Astrocyte (in vitro differentiated cells and primary cell): ENCODE measurements around the gene SLC9A9. TPM values are rescaled to one million over a fixed set of nuclear protein-coding genes. Genes with fewer than 3 reads are reported as not detected.

Experiments
- DNase-seq: peaks from one replicate; pipeline ENCODE4 v3.0.0-alpha.2; 2010; ENCODE audit warnings: low read depth
- FAIRE-seq: peaks from 2 replicates; lab custom pipeline; 2011; peaks lifted over from hg19 to GRCh38; lab: Jason Lieb, UNC
- H2AFZ ChIP-seq: 2 replicates; pipeline ENCODE4 v1.6.0; 2012; ENCODE audit warnings: low read depth, low read length, inconsistent platforms
- H3K27ac ChIP-seq: 2 replicates; pipeline ENCODE4 v1.5.1; 2011; ENCODE audit warnings: low read depth, low read length, inconsistent platforms
- H3K27me3 ChIP-seq: 2 replicates; pipeline ENCODE4 v1.6.0; 2011; ENCODE audit warnings: low read length, inconsistent platforms; ENCODE audit not compliant: insufficient read depth
- H3K36me3 ChIP-seq: 2 replicates; pipeline ENCODE4 v1.5.1; 2011; ENCODE audit warnings: low read length, inconsistent platforms; ENCODE audit not compliant: insufficient read depth
- H3K4me1 ChIP-seq: 2 replicates; pipeline ENCODE4 v1.5.1; 2011; ENCODE audit warnings: low read length, inconsistent platforms; ENCODE audit not compliant: insufficient read depth
- H3K4me2 ChIP-seq: 2 replicates; pipeline ENCODE4 v1.6.0; 2012; ENCODE audit warnings: low read length, inconsistent platforms
- H3K4me3 ChIP-seq: 2 replicates; pipeline ENCODE4 v1.5.1; 2011; ENCODE audit warnings: low read depth, mild to moderate bottlenecking, low read length, inconsistent platforms; ENCODE audit not compliant: insufficient read depth
- H3K79me2 ChIP-seq: 2 replicates; pipeline ENCODE4 v1.6.0; 2012; ENCODE audit warnings: mild to moderate bottlenecking, low read length, inconsistent platforms; ENCODE audit not compliant: insufficient read depth
- H3K9ac ChIP-seq: 2 replicates; pipeline ENCODE4 v1.6.0; 2012; ENCODE audit warnings: mild to moderate bottlenecking, low read length, inconsistent platforms
- H3K9me3 ChIP-seq: 2 replicates; pipeline ENCODE4 v1.5.1; 2012; ENCODE audit warnings: low read depth, mild to moderate bottlenecking, low read length, inconsistent platforms; ENCODE audit not compliant: insufficient read depth
- H4K20me1 ChIP-seq: 2 replicates; pipeline ENCODE4 v1.6.0; 2012; ENCODE audit warnings: low read length, inconsistent platforms; ENCODE audit not compliant: insufficient read depth
- H3K27ac Mint-ChIP-seq: one replicate; pipeline ENCODE4 v1.8.0; 2021; ENCODE audit warnings: mild to moderate bottlenecking, mixed read lengths; ENCODE audit not compliant: unreplicated experiment
- H3K27me3 Mint-ChIP-seq: one replicate; pipeline ENCODE4 v1.8.0; 2021; ENCODE audit warnings: low read depth, mixed read lengths; ENCODE audit not compliant: unreplicated experiment
- H3K36me3 Mint-ChIP-seq: one replicate; pipeline ENCODE4 v1.8.0; 2021; ENCODE audit warnings: low read depth, mixed read lengths; ENCODE audit not compliant: unreplicated experiment
- H3K4me1 Mint-ChIP-seq: one replicate; pipeline ENCODE4 v1.8.0; 2021; ENCODE audit warnings: low read depth, mixed read lengths; ENCODE audit not compliant: unreplicated experiment
- H3K4me3 Mint-ChIP-seq: one replicate; pipeline ENCODE4 v1.8.0; 2021; ENCODE audit warnings: mild to moderate bottlenecking, moderate library complexity, mixed read lengths; ENCODE audit not compliant: unreplicated experiment
- H3K9me3 Mint-ChIP-seq: one replicate; pipeline ENCODE4 v1.8.0; 2021; ENCODE audit warnings: mild to moderate bottlenecking, mixed read lengths; ENCODE audit not compliant: unreplicated experiment
- EZH2 ChIP-seq: IDR thresholded peaks from 2 replicates; pipeline ENCODE4 v1.6.1; 2012; ENCODE audit warnings: mild to moderate bottlenecking, low read length, inconsistent platforms; ENCODE audit not compliant: insufficient read depth
- total RNA-seq: library from RNA; stranded (reverse); gene quantifications from 2 replicates; pipeline ENCODE4 v1.2.1, GENCODE V29; 2021
- TF ChIP-seq, protein P1 (sequence below): IDR thresholded peaks from 2 replicates; pipeline ENCODE4 v1.5.1; 2011; ENCODE audit warnings: low read depth, mild to moderate bottlenecking, inconsistent platforms, low read length, moderate library complexity; ENCODE audit not compliant: insufficient read depth

Gene SLC9A9
- total RNA-seq, 1 donor from 2014 or later = 1.5 TPM

DNA sequence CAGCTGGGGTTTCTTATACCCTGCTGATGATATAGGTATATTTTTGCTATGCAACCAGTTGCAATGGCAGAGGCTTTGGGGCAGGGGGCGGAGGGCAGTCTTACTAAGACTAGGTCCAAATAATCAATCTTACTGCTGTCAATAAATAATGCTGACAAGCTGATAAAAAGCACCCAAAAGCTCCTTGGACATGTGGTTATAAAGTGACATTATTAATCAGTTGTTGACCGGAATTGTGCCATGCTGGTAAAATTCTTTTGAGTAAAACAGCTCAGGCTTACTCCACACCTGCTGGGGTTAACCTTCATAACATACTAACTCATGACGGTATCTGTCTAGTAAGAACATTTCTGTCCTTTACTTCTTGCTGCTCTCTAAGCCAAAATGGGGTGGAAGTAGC, 626.8 kb downstream of the SLC9A9 start:
- Mint-ChIP-seq H3K27me3 (no peaks in the 10 kb centered on the region), H3K27ac (no peak overlapping the region), H3K4me3 (no peak overlapping the region), H3K36me3 (no peaks in the 10 kb centered on the region), H3K4me1 (peaks cover 21% of the 10 kb centered on the region), H3K9me3 (no peaks in the 10 kb centered on the region)
- Histone ChIP-seq H3K9me3 (no peaks in the 10 kb centered on the region), H3K4me2 (no peak overlapping the region), H3K4me3 (no peak overlapping the region), H3K27me3 (peaks cover 5% of the 10 kb centered on the region), H3K9ac (no peak overlapping the region), H3K4me1 (no peaks in the 10 kb centered on the region), H2AFZ (no peak overlapping the region), H3K79me2 (no peaks in the 10 kb centered on the region), H3K36me3 (no peaks in the 10 kb centered on the region), H3K27ac (no peak overlapping the region), H4K20me1 (no peaks in the 10 kb centered on the region)
- DNase-seq = no peak
- FAIRE-seq = no peak
- TF ChIP-seq, protein P1, sequence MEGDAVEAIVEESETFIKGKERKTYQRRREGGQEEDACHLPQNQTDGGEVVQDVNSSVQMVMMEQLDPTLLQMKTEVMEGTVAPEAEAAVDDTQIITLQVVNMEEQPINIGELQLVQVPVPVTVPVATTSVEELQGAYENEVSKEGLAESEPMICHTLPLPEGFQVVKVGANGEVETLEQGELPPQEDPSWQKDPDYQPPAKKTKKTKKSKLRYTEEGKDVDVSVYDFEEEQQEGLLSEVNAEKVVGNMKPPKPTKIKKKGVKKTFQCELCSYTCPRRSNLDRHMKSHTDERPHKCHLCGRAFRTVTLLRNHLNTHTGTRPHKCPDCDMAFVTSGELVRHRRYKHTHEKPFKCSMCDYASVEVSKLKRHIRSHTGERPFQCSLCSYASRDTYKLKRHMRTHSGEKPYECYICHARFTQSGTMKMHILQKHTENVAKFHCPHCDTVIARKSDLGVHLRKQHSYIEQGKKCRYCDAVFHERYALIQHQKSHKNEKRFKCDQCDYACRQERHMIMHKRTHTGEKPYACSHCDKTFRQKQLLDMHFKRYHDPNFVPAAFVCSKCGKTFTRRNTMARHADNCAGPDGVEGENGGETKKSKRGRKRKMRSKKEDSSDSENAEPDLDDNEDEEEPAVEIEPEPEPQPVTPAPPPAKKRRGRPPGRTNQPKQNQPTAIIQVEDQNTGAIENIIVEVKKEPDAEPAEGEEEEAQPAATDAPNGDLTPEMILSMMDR = no peak
- no peak for TF ChIP-seq EZH2

GRCh38 chr3:143220741-143221140, 627.5 kb downstream of the SLC9A9 start:
- Mint-ChIP-seq H3K4me3 (no peak overlapping the region), H3K9me3 (no peaks in the 10 kb centered on the region), H3K4me1 (peaks cover 23% of the 10 kb centered on the region), H3K27me3 (no peaks in the 10 kb centered on the region), H3K27ac (no peak overlapping the region), H3K36me3 (no peaks in the 10 kb centered on the region)
- no peaks in the 10 kb centered on the region for H3K79me2 ChIP-seq
- no peak overlapping the region for H3K4me2 ChIP-seq
- H3K27me3 ChIP-seq = peaks cover 5% of the 10 kb centered on the region
- no peaks in the 10 kb centered on the region for H3K4me1 ChIP-seq
- H3K9ac ChIP-seq = no peak overlapping the region
- no peak for DNase-seq
- H3K27ac ChIP-seq = no peak overlapping the region
- no peak for FAIRE-seq
- no peaks in the 10 kb centered on the region for H3K36me3 ChIP-seq
- H3K4me3 ChIP-seq = no peak overlapping the region
- no peaks in the 10 kb centered on the region for H3K9me3 ChIP-seq
- no peak overlapping the region for H2AFZ ChIP-seq
- TF ChIP-seq EZH2 = no peak
- TF ChIP-seq, protein P1 = no peak
- H4K20me1 ChIP-seq = no peaks in the 10 kb centered on the region

DNA sequence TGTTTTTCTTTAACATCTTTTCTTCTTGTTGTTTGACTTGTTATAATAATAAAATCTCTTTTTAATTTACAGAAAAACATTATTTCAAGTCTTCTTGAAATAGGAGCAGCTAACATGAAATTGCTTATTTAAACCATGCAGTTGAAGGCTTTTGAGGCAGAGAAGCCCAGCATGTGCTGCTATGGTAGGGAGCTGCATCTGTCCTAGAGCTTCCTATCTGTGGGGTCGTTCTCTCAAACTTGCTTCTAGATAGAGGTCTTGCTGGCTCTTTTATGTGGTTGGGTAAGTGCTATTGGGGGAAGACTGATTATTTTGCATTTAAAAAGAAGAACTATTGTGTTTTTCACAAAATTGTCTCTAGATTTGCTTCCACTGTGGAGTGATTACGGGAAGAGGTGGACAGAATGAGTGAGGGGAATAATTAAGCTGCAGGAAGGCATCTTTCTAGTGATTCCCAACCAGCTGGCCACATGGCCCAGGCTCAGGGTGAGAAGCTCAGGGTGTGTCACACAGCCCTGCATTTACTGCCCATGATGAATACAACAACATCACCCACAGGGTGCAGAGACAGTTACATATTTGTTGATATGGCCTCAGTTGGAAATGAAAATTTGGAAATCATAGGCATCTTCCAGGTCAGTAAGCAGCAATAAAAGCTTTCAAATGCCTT, 630.0 kb downstream of the SLC9A9 start:
- FAIRE-seq (no peak), DNase-seq (no peak)
- TF ChIP-seq, protein P1 = no peak
- TF ChIP-seq EZH2 = no peak
- H3K79me2 ChIP-seq = no peaks in the 10 kb centered on the region
- H2AFZ ChIP-seq = no peak overlapping the region
- H3K4me1 ChIP-seq = no peaks in the 10 kb centered on the region
- no peak overlapping the region for H3K27ac Mint-ChIP-seq
- H3K4me2 ChIP-seq = no peak overlapping the region
- H3K9me3 Mint-ChIP-seq = peaks cover 4% of the 10 kb centered on the region
- H3K9ac ChIP-seq = no peak overlapping the region
- peaks cover 20% of the 10 kb centered on the region for H3K4me1 Mint-ChIP-seq
- no peaks in the 10 kb centered on the region for H3K27me3 Mint-ChIP-seq
- no peak overlapping the region for H3K4me3 Mint-ChIP-seq
- H3K4me3 ChIP-seq = no peak overlapping the region
- no peaks in the 10 kb centered on the region for H3K36me3 ChIP-seq
- H3K36me3 Mint-ChIP-seq = no peaks in the 10 kb centered on the region
- H3K9me3 ChIP-seq = no peaks in the 10 kb centered on the region
- H3K27me3 ChIP-seq = peaks cover 5% of the 10 kb centered on the region
- H3K27ac ChIP-seq = no peak overlapping the region
- H4K20me1 ChIP-seq = no peaks in the 10 kb centered on the region
